GM23338 (cell line): ENCODE data around the gene ZBP1. TPM values are rescaled to one million over a fixed set of nuclear protein-coding genes. Genes with fewer than 3 reads are reported as not detected.

Experiments used
- ATAC-seq: fragments of 200-7000 bp; cut with Tn5 transposase; 3 replicates; pipeline ENCODE4 v1.9.1; 2020
- DNase-seq: peaks from one replicate; pipeline ENCODE4 v3.0.0-alpha.2; 2015; ENCODE audit warnings: low spot score
- H2AFZ ChIP-seq: fragments of 200-600 bp; sonication (generic); 2 replicates; pipeline ENCODE4 v1.8.0; 2016; ENCODE audit warnings: antibody characterized with exemption, mild to moderate bottlenecking, moderate library complexity
- H3F3A ChIP-seq: fragments of 200-600 bp; sonication (generic); replicated peaks from 2 replicates; pipeline ENCODE4 v1.8.0; 2017; ENCODE audit warnings: antibody characterized with exemption, mixed run types, low read depth
- H3K27ac ChIP-seq: fragments of 200-600 bp; sonication (generic); 2 replicates; pipeline ENCODE4 v1.6.1; 2016; ENCODE audit warnings: low read depth
- H3K27me3 ChIP-seq: fragments of 200-600 bp; sonication (generic); 2 replicates; pipeline ENCODE4 v1.8.0; 2016; ENCODE audit warnings: mild to moderate bottlenecking, mixed run types, moderate library complexity; ENCODE audit not compliant: insufficient read depth
- H3K36me3 ChIP-seq: fragments of 200-600 bp; sonication (generic); 2 replicates; pipeline ENCODE4 v1.8.0; 2016; ENCODE audit warnings: mild to moderate bottlenecking; ENCODE audit not compliant: insufficient read depth
- H3K4me1 ChIP-seq: fragments of 200-600 bp; sonication (generic); 2 replicates; pipeline ENCODE4 v1.8.0; 2016; ENCODE audit warnings: mild to moderate bottlenecking, moderate library complexity; ENCODE audit not compliant: insufficient read depth
- H3K4me2 ChIP-seq: fragments of 200-600 bp; sonication (generic); 2 replicates; pipeline ENCODE4 v1.7.1; 2017; ENCODE audit warnings: mixed run types
- H3K4me3 ChIP-seq: fragments of 200-600 bp; sonication (generic); 2 replicates; pipeline ENCODE4 v1.6.1; 2016; ENCODE audit warnings: mixed run types
- H3K79me2 ChIP-seq: fragments of 200-600 bp; sonication (generic); replicated peaks from 2 replicates; pipeline ENCODE4 v1.8.0; 2017; ENCODE audit warnings: mild to moderate bottlenecking; ENCODE audit not compliant: insufficient read depth
- H3K9me2 ChIP-seq: fragments of 200-600 bp; sonication (generic); 2 replicates; pipeline ENCODE4 v1.8.0; 2017; ENCODE audit not compliant: insufficient read depth
- H4K20me1 ChIP-seq: fragments of 200-600 bp; sonication (generic); replicated peaks from 2 replicates; pipeline ENCODE4 v1.8.0; 2017; ENCODE audit warnings: mild to moderate bottlenecking; ENCODE audit not compliant: insufficient read depth
- H3K27ac Mint-ChIP-seq: 2 replicates; pipeline ENCODE4 v1.8.0; 2020; ENCODE audit warnings: inconsistent platforms, mild to moderate bottlenecking, moderate library complexity, mixed read lengths
- H3K27me3 Mint-ChIP-seq: 3 replicates; pipeline ENCODE4 v1.8.0; 2022; ENCODE audit warnings: low read depth, mild to moderate bottlenecking, moderate library complexity, mixed read lengths, inconsistent platforms; ENCODE audit not compliant: insufficient read depth, poor library complexity
- H3K36me3 Mint-ChIP-seq: 3 replicates; pipeline ENCODE4 v1.8.0; 2021; ENCODE audit warnings: low read depth, mild to moderate bottlenecking, inconsistent platforms, moderate library complexity, mixed read lengths
- H3K4me1 Mint-ChIP-seq: 3 replicates; pipeline ENCODE4 v1.8.0; 2020; ENCODE audit warnings: mild to moderate bottlenecking, inconsistent platforms, mixed read lengths
- H3K4me3 Mint-ChIP-seq: 3 replicates; pipeline ENCODE4 v1.8.0; 2021; ENCODE audit warnings: moderate library complexity, mild to moderate bottlenecking, inconsistent platforms, mixed read lengths
- H3K9me3 Mint-ChIP-seq: 3 replicates; pipeline ENCODE4 v1.8.0; 2020; ENCODE audit warnings: moderate library complexity, mild to moderate bottlenecking, inconsistent platforms, mixed read lengths
- CREB1 ChIP-seq: fragments of 250-450 bp; sonication (Bioruptor Pico); IDR thresholded peaks from 2 replicates; pipeline ENCODE4 v1.5.0; 2020; ENCODE audit warnings: low read depth, mild to moderate bottlenecking, moderate library complexity
- EZH2 ChIP-seq: fragments of 200-600 bp; sonication (generic); IDR thresholded peaks from one replicate; pipeline ENCODE4 v1.8.0; 2017; ENCODE audit warnings: antibody characterized with exemption, mild to moderate bottlenecking, low read depth; ENCODE audit not compliant: unreplicated experiment
- NANOG ChIP-seq: IDR thresholded peaks from 2 replicates; pipeline ENCODE4 v1.6.1; 2016; ENCODE audit warnings: antibody characterized with exemption, borderline replicate concordance
- POLR2AphosphoS5 ChIP-seq: IDR thresholded peaks from 2 replicates; pipeline ENCODE4 v1.6.1; 2016; ENCODE audit warnings: antibody characterized with exemption, low read depth
- REST ChIP-seq: IDR thresholded peaks from one replicate; pipeline ENCODE4 v1.6.1; 2018; ENCODE audit warnings: antibody characterized with exemption; ENCODE audit not compliant: unreplicated experiment
- STAT1 ChIP-seq: IDR thresholded peaks from one replicate; pipeline ENCODE4 v1.6.1; 2016; ENCODE audit warnings: antibody characterized with exemption; ENCODE audit not compliant: unreplicated experiment
- ZNF331 ChIP-seq: fragments of 250-450 bp; sonication (Bioruptor Pico); IDR thresholded peaks from 2 replicates; pipeline ENCODE4 v1.5.0; 2020; ENCODE audit warnings: low read depth, mild to moderate bottlenecking, moderate library complexity
- polyA plus RNA-seq: library from polyadenylated mRNA; unstranded; fragments of >200 nt; fragmentation: Nextera tagmentation; extraction: Ambion mirVana; gene quantifications from 2 replicates; pipeline ENCODE4 v1.2.1, GENCODE V29; 2016
- total RNA-seq: library from RNA; depleted of rRNA; stranded (reverse); fragments of >200 nt; shearing (Covaris generic); gene quantifications from 2 replicates; pipeline ENCODE4 v1.2.3, GENCODE V29; 2014
- TF ChIP-seq, protein P1 (sequence below), 2 experiments: fragments of 200-600 bp in 1 of 2; sonication (generic) in 1 of 2; conservative IDR thresholded peaks; 2 replicates each; pipeline versions ENCODE4 v1.5.1 to v1.6.1; 2016 to 2017; ENCODE audit warnings: antibody characterized with exemption in 2 of 2, low read depth in 2 of 2, mild to moderate bottlenecking in 2 of 2, moderate library complexity in 1 of 2

ZBP1 gene
- total and polyA plus RNA-seq, 2 experiments from 2014 or later: not detected

- Histone ChIP-seq H3K4me3 (no peak overlapping the region), H3K79me2 (no peaks in the 10 kb centered on the region), H3K36me3 (no peaks in the 10 kb centered on the region), H3F3A (no peaks in the 10 kb centered on the region), H2AFZ (no peak overlapping the region), H3K27ac (no peak overlapping the region), H3K4me1 (no peaks in the 10 kb centered on the region), H3K4me2 (no peak overlapping the region), H3K27me3 (no peaks in the 10 kb centered on the region), H4K20me1 (no peaks in the 10 kb centered on the region), H3K9me2 (0 out of 2 replicates have a peak, but pooled peaks cover 6% of the 10 kb centered on the region)
- Mint-ChIP-seq H3K4me1 (no peaks in the 10 kb centered on the region), H3K36me3 (no peaks in the 10 kb centered on the region), H3K27ac (no peak overlapping the region), H3K27me3 (peaks cover 5% of the 10 kb centered on the region), H3K9me3 (peaks cover 2% of the 10 kb centered on the region; the same call in 1 of the 3 replicates), H3K4me3 (no peak overlapping the region)
- no peak for DNase-seq
- TF ChIP-seq REST (no peak), CREB1 (CRISPR knock-in tag) (no peak), ZNF331 (CRISPR knock-in tag) (no peak), STAT1 (no peak), NANOG (no peak), POLR2AphosphoS5 (no peak), EZH2 (no peak)
- TF ChIP-seq, protein P1, sequence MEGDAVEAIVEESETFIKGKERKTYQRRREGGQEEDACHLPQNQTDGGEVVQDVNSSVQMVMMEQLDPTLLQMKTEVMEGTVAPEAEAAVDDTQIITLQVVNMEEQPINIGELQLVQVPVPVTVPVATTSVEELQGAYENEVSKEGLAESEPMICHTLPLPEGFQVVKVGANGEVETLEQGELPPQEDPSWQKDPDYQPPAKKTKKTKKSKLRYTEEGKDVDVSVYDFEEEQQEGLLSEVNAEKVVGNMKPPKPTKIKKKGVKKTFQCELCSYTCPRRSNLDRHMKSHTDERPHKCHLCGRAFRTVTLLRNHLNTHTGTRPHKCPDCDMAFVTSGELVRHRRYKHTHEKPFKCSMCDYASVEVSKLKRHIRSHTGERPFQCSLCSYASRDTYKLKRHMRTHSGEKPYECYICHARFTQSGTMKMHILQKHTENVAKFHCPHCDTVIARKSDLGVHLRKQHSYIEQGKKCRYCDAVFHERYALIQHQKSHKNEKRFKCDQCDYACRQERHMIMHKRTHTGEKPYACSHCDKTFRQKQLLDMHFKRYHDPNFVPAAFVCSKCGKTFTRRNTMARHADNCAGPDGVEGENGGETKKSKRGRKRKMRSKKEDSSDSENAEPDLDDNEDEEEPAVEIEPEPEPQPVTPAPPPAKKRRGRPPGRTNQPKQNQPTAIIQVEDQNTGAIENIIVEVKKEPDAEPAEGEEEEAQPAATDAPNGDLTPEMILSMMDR (conservative IDR thresholded peaks at IDR 0.05; ENCODE audit: low read depth in 2 of 2): no peak
- ATAC-seq: no peak
Observed at GRCh38 chr20:57561356-57562279, 58.6 kb downstream of the ZBP1 start.
